ENCODE data around the gene ARID5A. TPM values are rescaled to one million over a fixed set of nuclear protein-coding genes. Genes with fewer than 3 reads are reported as not detected.

Gene ARID5A
- total and polyA plus RNA-seq, 10 of the 15 experiments (the other 5 are each of a cell fraction or from before 2014, with no cell fraction given), result 0.76 to 87.1 (median 37.6) TPM

DNA sequence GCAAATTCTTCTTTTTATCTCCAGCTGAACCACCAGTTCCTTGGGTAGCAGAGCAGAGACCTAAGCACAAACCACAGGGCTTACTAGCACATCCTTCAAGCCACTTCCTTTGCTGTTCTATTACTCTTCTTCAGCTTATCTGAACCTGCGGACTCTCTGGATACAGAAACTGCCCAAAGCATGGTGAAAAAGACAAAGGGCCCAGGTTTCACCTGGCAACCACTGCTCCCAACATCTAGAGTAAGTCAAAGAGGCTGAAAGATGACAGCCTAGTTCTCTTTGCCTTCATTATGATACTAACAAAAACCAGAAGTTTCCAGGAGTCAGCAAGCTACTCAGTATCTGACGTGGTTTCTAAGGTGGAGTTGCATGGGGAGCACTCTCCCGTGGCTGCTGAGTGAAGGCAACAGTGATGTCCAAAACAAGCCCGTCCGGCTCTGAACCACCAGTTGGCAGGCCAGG, 58.2 kb downstream of the ARID5A start:
- peaks cover 22 to 37% of the 10 kb centered on the region in 2 experiments for H3K36me3 ChIP-seq (ENCODE audit: control insufficient read depth in 2 of 2, insufficient read depth in 2 of 2, low read length in 1 of 2)
- POLR2A ChIA-PET, result no interaction called here
- no peak for FAIRE-seq

DNA sequence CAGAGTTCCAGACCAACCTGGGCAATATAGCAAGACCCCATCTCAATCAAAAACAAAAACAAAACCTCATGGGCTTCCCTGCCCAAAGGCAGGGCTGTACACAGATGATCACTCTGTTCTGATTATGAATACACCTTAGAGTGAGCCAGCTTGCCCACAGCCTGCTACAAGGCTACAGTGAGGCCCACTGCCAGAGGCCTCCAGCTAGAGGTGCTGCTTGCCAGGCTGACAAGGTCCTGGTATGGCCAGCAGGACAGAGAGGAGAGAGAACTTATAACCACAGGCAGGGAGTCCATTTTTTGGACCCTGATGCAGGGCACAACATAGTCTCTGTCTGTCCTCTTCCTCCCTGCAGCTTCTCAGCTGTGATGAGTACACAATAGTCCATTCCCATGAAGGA, 60.0 kb downstream of the ARID5A start:
- ChIA-PET POLR2A (interaction anchor here (0.5 kb wide), 1 partner anchor 18 kb away, joined by 3 read pairs; no protein-coding TSS in a partner anchor), CTCF (no interaction called here), RAD21 (ENCODE audit: unreplicated experiment) (no interaction called here), SMC1A (ENCODE audit: uncharacterized antibody, unreplicated experiment) (no interaction called here)
- H2AFZ ChIP-seq (ENCODE audit: control insufficient read depth, low read depth, low read length), result no peak overlapping the region
- no peaks in the 10 kb centered on the region for H4K20me1 ChIP-seq (ENCODE audit: control insufficient read depth, insufficient read depth)
- H3K27ac ChIP-seq (ENCODE audit: control insufficient read depth, insufficient read depth), result no peak overlapping the region
- H3K36me3 ChIP-seq (ENCODE audit: control insufficient read depth in 2 of 2, insufficient read depth in 2 of 2, low read length in 1 of 2), result peaks cover 24 to 42% of the 10 kb centered on the region in 2 experiments
- FAIRE-seq (no peak), ATAC-seq (no peak), DNase-seq (ENCODE audit: low read depth, low spot score) (no peak)
- H3K79me2 ChIP-seq (ENCODE audit: control insufficient read depth, insufficient read depth, low read length), result no peaks in the 10 kb centered on the region
- H3K27me3 ChIP-seq (replicated peaks in 1 of 2; ENCODE audit: control insufficient read depth in 2 of 2, insufficient read depth in 2 of 2, low read length in 1 of 2), result no peaks in the 10 kb centered on the region
- TF ChIP-seq STAT1 (conservative IDR thresholded peaks at IDR 0.05) (no peak), ATF2 (IDR thresholded peaks at IDR 0.05; ENCODE audit: low read length) (no peak), BRCA1 (IDR thresholded peaks at IDR 0.05; ENCODE audit: low read depth, low read length) (no peak), SMARCA5 (IDR thresholded peaks at IDR 0.05) (no peak), CREM (IDR thresholded peaks at IDR 0.05; ENCODE audit: low read depth) (no peak), RUNX3 (IDR thresholded peaks at IDR 0.05; ENCODE audit: low read length) (no peak)
- no peak overlapping the region for H3K4me3 ChIP-seq
- BruUV-seq (replicated peaks), result no TSS peak
- in situ Hi-C loops (cut with MboI) (no loop called here), intact Hi-C loops (cut with micrococcal nuclease; ENCODE audit: unreplicated experiment) (no loop called here)
- no peaks in the 10 kb centered on the region for H3K4me1 ChIP-seq (ENCODE audit: control insufficient read depth, insufficient read depth, low read length)
- no peaks in the 10 kb centered on the region for H3K9me3 ChIP-seq (replicated peaks; ENCODE audit: control insufficient read depth, insufficient read depth, low read length)
- H3K4me2 ChIP-seq (ENCODE audit: control insufficient read depth, insufficient read depth), result no peak overlapping the region
- H3K9ac ChIP-seq (ENCODE audit: control insufficient read depth, insufficient read depth, low read length), result no peak overlapping the region

More for the DNA sequence above, 58.2 kb downstream of the ARID5A start:
- ChIA-PET RAD21 (ENCODE audit: unreplicated experiment) (no interaction called here), CTCF (no interaction called here), SMC1A (ENCODE audit: uncharacterized antibody, unreplicated experiment) (interaction anchor here (0.5 to 1.4 kb wide), 5 partner anchors 10 to 561 kb away, joined by 3 to 5 read pairs (median 3); no protein-coding TSS in a partner anchor)
- TF ChIP-seq STAT3 (IDR thresholded peaks at IDR 0.05; ENCODE audit: low read depth, low read length), result no peak
- no peaks in the 10 kb centered on the region for H3K79me2 ChIP-seq (ENCODE audit: control insufficient read depth, insufficient read depth, low read length)
- H3K4me3 ChIP-seq, result no peak overlapping the region
- H3K4me1 ChIP-seq (ENCODE audit: control insufficient read depth, insufficient read depth, low read length), result no peaks in the 10 kb centered on the region
- no peaks in the 10 kb centered on the region for H3K27me3 ChIP-seq (replicated peaks in 1 of 2; ENCODE audit: control insufficient read depth in 2 of 2, insufficient read depth in 2 of 2, low read length in 1 of 2)
- DNase-seq (ENCODE audit: low read depth, low spot score) (no peak), ATAC-seq (no peak)
- H4K20me1 ChIP-seq (ENCODE audit: control insufficient read depth, insufficient read depth), result no peaks in the 10 kb centered on the region
- no peak overlapping the region for H3K9ac ChIP-seq (ENCODE audit: control insufficient read depth, insufficient read depth, low read length)
- WGBS (ENCODE audit: insufficient coverage, insufficient replicate concordance, low lambda C conversion rate, missing lambda C conversion rate), result 70% methylated on average over 5 of the region's 5 CpGs
- no peak overlapping the region for H3K27ac ChIP-seq (ENCODE audit: control insufficient read depth, insufficient read depth)
- no peak overlapping the region for H2AFZ ChIP-seq (ENCODE audit: control insufficient read depth, low read depth, low read length)
- no peaks in the 10 kb centered on the region for H3K9me3 ChIP-seq (replicated peaks; ENCODE audit: control insufficient read depth, insufficient read depth, low read length)
- intact Hi-C loops (cut with micrococcal nuclease; ENCODE audit: unreplicated experiment) (no loop called here), in situ Hi-C loops (cut with MboI) (no loop called here)
- no TSS peak for BruUV-seq (replicated peaks)
- H3K4me2 ChIP-seq (ENCODE audit: control insufficient read depth, insufficient read depth), result no peak overlapping the region

All from GM12878 (cell line).